CD14-positive monocyte (primary cell): ENCODE results near the gene KRTAP1-1. TPM values are rescaled to one million over a fixed set of nuclear protein-coding genes. Genes with fewer than 3 reads are reported as not detected.

Source experiments
- DNase-seq, 3 donors: peaks; one replicate each; pipeline ENCODE4 v3.0.0-alpha.2; 2011 to 2022
- H2AFZ ChIP-seq: 2 replicates; pipeline ENCODE4 v1.6.0; 2012; ENCODE audit warnings: mild to moderate bottlenecking, low read depth, low read length, inconsistent platforms; ENCODE audit not compliant: insufficient read depth, poor library complexity, severe bottlenecking
- H3K27ac ChIP-seq, 2 donors: 1 replicate in 1 of 2; 2 replicates in 1 of 2; pipeline ENCODE4 v1.5.1; 2012 to 2013; ENCODE audit warnings: low read length in 2 of 2, control low read depth in 1 of 2, inconsistent platforms in 1 of 2, low read depth in 1 of 2, mild to moderate bottlenecking in 1 of 2
- H3K27me3 ChIP-seq, 2 donors: one replicate each; pipeline versions ENCODE4 v1.6.0 to v1.6.1; 2011 to 2013; ENCODE audit warnings: low read length in 2 of 2; ENCODE audit not compliant: control insufficient read depth in 2 of 2, insufficient read depth in 2 of 2
- H3K36me3 ChIP-seq, 2 donors: replicated peaks in 1 of 2; 1 replicate in 1 of 2; 2 replicates in 1 of 2; pipeline versions ENCODE4 v1.5.1 to v1.6.1; 2012 to 2013; ENCODE audit warnings: low read length in 2 of 2, control low read depth in 1 of 2, inconsistent platforms in 1 of 2, mild to moderate bottlenecking in 1 of 2; ENCODE audit not compliant: insufficient read depth in 2 of 2, control insufficient read depth in 1 of 2
- H3K4me1 ChIP-seq, 2 donors: 1 replicate in 1 of 2; 2 replicates in 1 of 2; pipeline versions ENCODE4 v1.5.1 to v1.6.1; 2012 to 2013; ENCODE audit warnings: low read length in 2 of 2, control low read depth in 1 of 2, inconsistent platforms in 1 of 2, mild to moderate bottlenecking in 1 of 2, moderate library complexity in 1 of 2; ENCODE audit not compliant: insufficient read depth in 2 of 2, control insufficient read depth in 1 of 2
- H3K4me2 ChIP-seq: replicated peaks from 2 replicates; pipeline ENCODE3; 2012; ENCODE audit warnings: low read length, moderate library complexity, mild to moderate bottlenecking; ENCODE audit not compliant: poor library complexity, severe bottlenecking; ENCODE audit errors: extremely low read depth
- H3K4me3 ChIP-seq, 3 experiments: fragments of 200-600 bp in 1 of 3; sonication (generic) in 1 of 3; replicated peaks in 1 of 3; 1 replicate in 2 of 3; 2 replicates in 1 of 3; pipeline ENCODE4 v1.5.1; 2011 to 2013; ENCODE audit warnings: low read length in 3 of 3, mild to moderate bottlenecking in 3 of 3, control low read depth in 2 of 3, low read depth in 2 of 3, inconsistent platforms in 1 of 3, moderate library complexity in 1 of 3
- H3K79me2 ChIP-seq: 2 replicates; pipeline ENCODE4 v1.6.0; 2012; ENCODE audit warnings: mild to moderate bottlenecking, control low read depth, inconsistent platforms, low read length, moderate library complexity; ENCODE audit not compliant: insufficient read depth
- H3K9ac ChIP-seq: 2 replicates; pipeline ENCODE4 v1.6.0; 2017; ENCODE audit warnings: low read length, mild to moderate bottlenecking; ENCODE audit not compliant: insufficient read depth, poor library complexity, severe bottlenecking
- H3K9me3 ChIP-seq, 2 donors: replicated peaks in 1 of 2; 1 replicate in 1 of 2; 2 replicates in 1 of 2; pipeline versions ENCODE4 v1.5.1 to v1.6.1; 2012 to 2013; ENCODE audit warnings: low read length in 2 of 2, control low read depth in 1 of 2; ENCODE audit not compliant: control insufficient read depth in 1 of 2, insufficient read depth in 1 of 2
- H4K20me1 ChIP-seq: 2 replicates; pipeline ENCODE4 v1.6.0; 2012; ENCODE audit warnings: mild to moderate bottlenecking, low read length, control low read depth, moderate library complexity; ENCODE audit not compliant: insufficient read depth
- H3K27ac Mint-ChIP-seq, 7 donors: one replicate each; pipeline ENCODE4 v1.8.0; 2020; ENCODE audit warnings: mild to moderate bottlenecking in 7 of 7, mixed read lengths in 7 of 7, moderate library complexity in 6 of 7, inconsistent platforms in 2 of 7
- H3K27me3 Mint-ChIP-seq, 3 donors: one replicate each; pipeline ENCODE4 v1.8.0; 2021 to 2022; ENCODE audit warnings: low read depth in 3 of 3, mild to moderate bottlenecking in 3 of 3, mixed read lengths in 3 of 3, moderate library complexity in 3 of 3, inconsistent platforms in 1 of 3
- H3K36me3 Mint-ChIP-seq, 2 donors: one replicate each; pipeline ENCODE4 v1.8.0; 2020; ENCODE audit warnings: mixed read lengths in 2 of 2, inconsistent platforms in 1 of 2, mild to moderate bottlenecking in 1 of 2
- H3K4me1 Mint-ChIP-seq: one replicate; pipeline ENCODE4 v1.8.0; 2020; ENCODE audit warnings: mild to moderate bottlenecking, mixed read lengths
- H3K4me3 Mint-ChIP-seq, 2 donors: one replicate each; pipeline ENCODE4 v1.8.0; 2020; ENCODE audit warnings: mild to moderate bottlenecking in 2 of 2, mixed read lengths in 2 of 2, moderate library complexity in 1 of 2
- H3K9me3 Mint-ChIP-seq, 7 donors: one replicate each; pipeline ENCODE4 v1.8.0; 2020 to 2022; ENCODE audit warnings: mixed read lengths in 7 of 7, mild to moderate bottlenecking in 6 of 7, moderate library complexity in 6 of 7, inconsistent platforms in 2 of 7
- CTCF ChIP-seq: fragments of 200-600 bp; IDR thresholded peaks from one replicate; pipeline ENCODE4 v1.8.0; 2022; ENCODE audit warnings: antibody characterized with exemption, mild to moderate bottlenecking
- WGBS: methylation state at CpG from one replicate; pipeline ENCODE4 v1.1.5; 2013; ENCODE audit warnings: missing lambda C conversion rate; ENCODE audit not compliant: insufficient coverage; 5-methylcytosine and 5-hydroxymethylcytosine counted together
- intact Hi-C, 2 donors: fragments of 100-400 bp; cut with micrococcal nuclease; formaldehyde crosslinking; loops; one replicate each; pipeline versions ENCODE4 v1.15.0 to v1.15.1; 2023
- polyA plus RNA-seq, 3 donors: library from polyadenylated mRNA; depleted of rRNA in 1 of 3; unstranded in 2 of 3; stranded (reverse) in 1 of 3; fragments of 300-500 nt in 2 of 3; fragments of >200 nt in 1 of 3; fragmentation: Illumina TruSeq in 2 of 3; gene quantifications; 1 replicate in 2 of 3; 2 replicates in 1 of 3; pipeline ENCODE4 v1.2.3, GENCODE V29; 2012 to 2021

The KRTAP1-1 gene
- polyA plus RNA-seq, 3 donors, result not detected

GRCh38 chr17:41009936-41010335, 31.3 kb downstream of the KRTAP1-1 start:
- no peak overlapping the region for H3K4me3 ChIP-seq
- Mint-ChIP-seq H3K9me3 (peaks cover 0 to 2% (median 0%) of the 10 kb centered on the region in 7 donors), H3K27ac (no peak overlapping the region), H3K36me3 (no peaks in the 10 kb centered on the region), H3K4me3 (no peak overlapping the region), H3K4me1 (no peaks in the 10 kb centered on the region), H3K27me3 (peaks cover 0 to 3% (median 3%) of the 10 kb centered on the region in 3 donors)
- H3K9me3 ChIP-seq, result no peaks in the 10 kb centered on the region
- no peak overlapping the region for H3K4me2 ChIP-seq
- intact Hi-C loops, result no loop called here
- no peak for TF ChIP-seq CTCF
- no peaks in the 10 kb centered on the region for H3K36me3 ChIP-seq
- H3K9ac ChIP-seq, result no peak overlapping the region
- no peak for DNase-seq
- no peaks in the 10 kb centered on the region for H3K27me3 ChIP-seq
- H3K4me1 ChIP-seq, result no peaks in the 10 kb centered on the region
- H3K27ac ChIP-seq, result no peak overlapping the region
- no peaks in the 10 kb centered on the region for H4K20me1 ChIP-seq
- no peaks in the 10 kb centered on the region for H3K79me2 ChIP-seq
- WGBS, result no CpG with 5 or more reads among the region's 1 CpG
- H2AFZ ChIP-seq, result no peak overlapping the region

GRCh38 chr17:41009301-41009760, 31.9 kb downstream of the KRTAP1-1 start:
- TF ChIP-seq CTCF, result no peak
- peaks cover 0 to 2% (median 0%) of the 10 kb centered on the region in 7 donors for H3K9me3 Mint-ChIP-seq
- H3K27me3 ChIP-seq, result no peaks in the 10 kb centered on the region
- DNase-seq, result no peak
- H3K4me3 ChIP-seq, result no peak overlapping the region
- H4K20me1 ChIP-seq, result no peaks in the 10 kb centered on the region
- WGBS, result 100% methylated on average over 1 of the region's 4 CpGs
- no peaks in the 10 kb centered on the region for H3K36me3 ChIP-seq
- H3K4me1 Mint-ChIP-seq, result no peaks in the 10 kb centered on the region
- no peak overlapping the region for H3K27ac ChIP-seq
- no peaks in the 10 kb centered on the region for H3K4me1 ChIP-seq
- no peak overlapping the region for H3K4me2 ChIP-seq
- no peak overlapping the region for H3K4me3 Mint-ChIP-seq
- no peak overlapping the region for H3K27ac Mint-ChIP-seq
- no peak overlapping the region for H2AFZ ChIP-seq
- peaks cover 2 to 3% (median 3%) of the 10 kb centered on the region in 3 donors for H3K27me3 Mint-ChIP-seq
- no peak overlapping the region for H3K9ac ChIP-seq
- intact Hi-C loops, result no loop called here
- no peaks in the 10 kb centered on the region for H3K9me3 ChIP-seq
- no peaks in the 10 kb centered on the region for H3K79me2 ChIP-seq
- H3K36me3 Mint-ChIP-seq, result no peaks in the 10 kb centered on the region
